NOMO-1 treated with DMSO at 0.1 percent for 48 hours (cell line): ENCODE results near the gene CPNE5.
A peak's percentile ranks its signal among the peaks of the same experiment; 100 is the strongest.

ENCODE experiments used
- DNase-seq: peaks from one replicate; lab custom pipeline; 2025; ENCODE audit not compliant: unreplicated experiment; lab: John Stamatoyannopoulos, UW

The CPNE5 gene

DNA sequence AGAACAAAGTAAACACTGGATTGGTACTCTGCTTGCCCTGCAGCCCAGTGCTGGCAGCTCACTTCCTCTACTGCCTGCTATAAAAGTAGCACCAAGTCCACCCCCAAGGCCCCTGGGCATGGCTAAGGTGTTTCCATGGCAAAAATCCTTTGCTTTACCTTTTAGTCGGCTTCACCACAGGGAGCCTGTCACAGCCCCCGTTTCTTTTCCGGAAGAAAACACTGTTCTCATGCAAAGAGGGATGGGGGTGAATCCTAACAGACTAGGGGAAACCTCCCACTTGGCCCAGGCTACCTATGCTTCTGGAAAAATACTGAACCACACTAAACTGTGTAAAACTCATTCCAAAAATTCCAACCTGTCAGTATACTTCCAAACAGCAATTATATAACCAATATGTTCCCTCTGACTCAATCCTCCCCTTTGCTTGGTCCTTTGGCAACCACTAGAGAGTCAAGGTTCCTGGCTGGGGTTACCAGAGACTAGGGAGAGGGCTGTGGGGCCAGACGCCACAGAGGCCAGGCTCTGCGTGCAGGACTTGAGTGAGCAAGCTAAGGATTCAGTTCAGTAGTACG is 19.2 kb upstream of the CPNE5 start:
- DNase-seq: no peak

DNA sequence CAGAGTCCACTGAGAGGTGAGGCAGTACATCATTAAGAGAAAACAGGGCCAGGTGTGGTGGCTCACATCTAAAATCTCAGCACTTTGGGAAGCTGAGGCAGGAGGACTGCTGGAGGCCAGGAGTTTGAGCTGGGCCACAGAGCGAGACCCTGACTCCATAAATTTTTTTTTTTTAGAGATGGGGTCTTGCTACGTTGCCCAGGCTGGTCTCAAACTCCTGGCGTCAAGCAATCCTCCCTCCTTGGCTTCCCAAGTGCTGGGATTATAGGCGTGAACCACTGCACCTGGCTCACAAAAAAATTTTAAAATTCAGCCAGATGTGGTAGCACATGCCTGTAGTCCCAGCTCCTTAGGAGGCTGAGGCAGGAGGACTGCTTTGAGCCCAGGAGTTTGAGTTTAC is 18.1 kb upstream of the CPNE5 start:
- DNase-seq: no peak

DNA sequence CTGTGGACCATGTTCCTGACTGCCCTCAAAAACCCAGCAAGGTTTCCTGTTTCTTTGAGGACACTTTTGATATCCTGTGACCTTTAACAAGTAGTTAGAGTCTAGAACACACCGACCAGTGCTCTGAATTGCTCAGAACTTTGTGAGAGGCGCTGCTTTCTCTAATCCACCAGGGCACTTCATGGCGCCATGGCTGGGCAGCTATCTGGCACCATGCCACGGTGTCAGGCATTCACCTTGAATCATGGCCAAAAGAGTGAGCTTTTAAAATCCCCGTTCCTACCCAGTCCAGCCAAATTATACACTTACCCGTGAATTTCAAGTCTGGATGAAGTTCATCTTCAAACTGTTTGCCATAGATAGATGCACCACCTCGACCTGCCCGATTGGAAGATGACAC is 17.0 kb upstream of the CPNE5 start:
- DNase-seq: no peak

DNA sequence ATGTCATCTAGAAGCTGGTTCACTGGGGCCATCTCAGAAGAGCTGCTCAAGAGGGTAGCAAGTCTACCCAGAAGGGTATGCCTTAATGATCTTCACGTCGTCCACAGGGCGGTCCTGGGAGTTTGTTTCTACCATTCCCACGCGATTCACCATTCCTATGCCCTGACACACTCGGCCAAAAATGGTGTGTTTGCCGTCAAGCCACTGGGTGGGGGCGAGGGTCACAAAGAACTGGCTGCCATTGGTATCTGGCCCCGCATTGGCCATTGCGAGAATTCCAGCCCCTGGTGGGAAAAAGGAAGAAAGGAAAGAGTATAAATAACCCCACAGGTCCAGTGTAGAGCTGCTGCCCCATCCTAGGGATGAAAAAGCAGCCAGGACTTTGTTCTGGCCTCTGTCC is 16.5 kb upstream of the CPNE5 start:
- no peak for DNase-seq

DNA sequence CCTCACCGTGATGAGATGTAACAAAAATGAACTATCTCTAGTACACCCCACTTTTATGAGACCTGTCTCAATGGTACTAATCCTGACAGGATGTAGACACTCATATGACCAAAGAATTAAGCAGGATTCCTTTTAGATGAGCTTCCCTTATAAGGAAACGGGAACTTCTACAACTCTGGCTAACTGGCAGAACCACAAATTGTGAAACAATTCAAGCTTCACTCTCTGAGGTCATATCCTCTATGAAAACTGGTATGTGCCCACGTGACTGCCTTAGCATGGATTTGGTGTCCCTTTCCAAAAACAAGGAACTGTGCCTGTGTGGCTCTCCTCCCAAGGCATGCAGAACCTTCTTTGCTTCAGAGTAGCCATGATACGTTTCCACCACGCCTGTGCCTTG is 14.1 kb upstream of the CPNE5 start:
- peak; percentile 93 for DNase-seq

DNA sequence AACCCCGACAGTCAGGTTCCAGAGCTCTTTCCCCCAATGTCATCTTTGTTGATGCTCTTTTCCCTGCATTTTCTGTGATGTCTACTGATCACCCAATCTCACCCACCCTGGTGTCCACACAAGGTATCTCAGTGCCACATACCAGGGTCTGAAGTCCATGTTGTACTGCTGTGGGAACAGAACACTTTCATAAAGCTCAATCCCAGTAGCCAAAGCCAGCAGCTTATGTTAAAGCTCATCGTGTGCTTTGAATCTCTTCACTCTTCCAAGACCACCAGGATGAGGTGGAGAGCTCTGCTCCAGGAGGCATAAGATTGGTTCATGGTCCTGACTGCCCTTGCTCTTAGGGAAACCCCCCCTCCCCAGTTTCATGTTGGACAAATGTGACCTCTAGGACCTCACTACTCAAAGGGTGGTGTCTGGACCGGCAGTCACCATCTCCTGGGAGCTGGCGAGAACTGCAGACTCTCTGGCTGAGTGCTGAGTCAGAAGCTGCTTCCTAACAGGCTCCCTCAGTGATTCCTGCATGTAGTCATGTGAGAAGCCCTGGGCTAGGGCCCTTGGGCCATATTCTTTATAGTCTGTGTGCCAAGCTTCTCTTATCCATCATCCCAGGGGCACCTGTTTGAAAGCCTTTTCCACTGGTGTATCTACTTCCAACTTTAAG is 13.4 kb upstream of the CPNE5 start:
- no peak for DNase-seq

DNA sequence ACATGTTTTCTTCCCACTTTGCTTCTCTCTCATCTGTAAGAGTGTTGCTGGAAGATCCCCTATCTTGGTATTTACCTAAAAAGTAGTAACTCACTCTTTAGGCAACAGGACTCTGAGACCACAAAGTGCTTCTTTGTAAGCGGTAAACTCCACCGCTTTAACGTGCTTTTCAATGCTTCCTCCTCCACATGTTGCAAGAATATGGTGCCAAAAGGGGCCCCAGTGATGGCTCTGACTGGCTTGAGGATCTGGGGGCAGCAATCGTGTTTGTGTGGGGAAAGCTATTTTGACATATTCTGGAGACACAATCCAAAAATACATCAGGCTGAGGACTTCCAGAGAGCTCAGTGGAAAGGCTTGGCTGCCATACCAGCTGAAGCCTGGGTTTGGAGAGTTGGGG is 12.4 kb upstream of the CPNE5 start:
- peak; percentile 80 for DNase-seq

DNA sequence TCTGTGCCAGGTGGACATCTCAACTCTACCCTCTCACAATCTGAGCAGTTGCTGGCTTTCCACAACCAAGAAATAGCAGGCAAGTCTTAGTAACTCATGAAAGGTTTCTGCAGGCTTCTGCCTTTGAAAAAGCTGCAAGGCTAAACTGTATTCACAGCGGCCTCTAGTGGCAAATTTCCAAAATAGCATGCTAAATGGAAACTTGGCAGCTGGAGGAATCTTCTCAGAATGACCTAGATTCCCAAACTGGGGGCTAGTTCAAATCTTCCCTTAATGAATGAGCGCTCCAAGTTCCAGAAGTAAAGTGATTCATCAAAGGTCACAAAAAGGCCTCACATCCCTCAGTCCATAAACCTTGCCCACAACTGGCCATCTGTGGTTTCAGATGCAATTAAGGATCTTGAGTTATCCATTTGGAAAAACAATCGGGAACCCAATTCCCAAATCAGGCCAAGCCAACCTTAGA is 11.9 kb upstream of the CPNE5 start:
- peak; percentile 52 for DNase-seq

DNA sequence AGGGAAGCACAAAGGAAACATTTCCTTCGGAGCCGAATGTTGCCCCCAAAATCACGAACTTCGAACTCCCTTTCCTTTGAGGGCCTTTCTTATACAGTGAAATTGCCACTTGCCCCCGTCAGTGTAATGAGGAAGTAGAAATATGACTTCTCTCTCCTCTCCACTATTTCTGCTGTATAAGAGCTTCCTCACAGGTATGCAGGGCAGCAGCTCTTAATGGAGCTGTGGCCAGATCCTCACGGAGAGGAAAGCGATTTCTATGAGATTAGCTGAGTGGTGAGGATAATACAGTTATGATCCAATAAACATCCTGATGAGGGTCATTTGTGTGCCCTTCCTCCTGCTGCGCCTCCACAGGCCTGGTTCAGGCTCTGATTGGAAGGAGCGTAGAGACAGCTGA is 10.8 kb upstream of the CPNE5 start:
- peak; percentile 49 for DNase-seq

DNA sequence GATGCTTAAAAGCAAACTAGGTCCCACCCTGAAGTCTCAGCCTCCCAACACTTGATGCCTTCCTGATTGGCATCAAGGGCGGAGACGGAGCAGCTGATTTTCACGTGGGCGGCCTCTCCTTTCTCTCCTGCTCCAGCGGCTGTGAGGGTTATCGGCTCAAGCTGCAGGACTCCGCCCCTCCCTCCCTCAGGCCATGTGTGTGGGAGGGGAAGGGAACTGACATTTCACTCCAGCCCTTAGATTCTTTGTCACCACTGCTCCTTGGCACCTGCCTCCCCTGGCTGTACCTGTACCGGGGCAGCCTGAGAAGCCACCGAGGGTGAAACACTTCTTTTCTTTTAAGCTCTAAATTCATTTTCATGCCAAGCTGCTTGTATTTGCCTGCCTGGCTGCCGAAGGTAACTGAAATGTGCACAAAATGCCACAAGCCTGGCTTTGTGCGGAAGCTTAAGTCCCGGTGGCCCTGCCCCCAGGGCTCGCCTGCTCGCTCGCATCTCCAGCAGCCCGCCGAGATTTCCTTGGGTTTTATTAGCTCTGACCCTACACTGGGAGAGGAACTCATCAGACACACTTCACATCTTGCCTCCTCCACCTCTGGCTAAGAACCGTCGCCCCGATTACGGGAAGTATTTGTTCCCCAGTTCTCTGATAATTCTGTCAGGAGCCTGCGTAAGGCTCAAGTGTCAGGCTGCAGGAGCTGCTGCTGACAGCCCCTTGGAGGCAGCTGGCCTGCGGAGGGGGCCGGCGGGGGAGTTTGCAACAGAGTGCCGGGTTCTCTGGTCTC is 9.6 kb upstream of the CPNE5 start:
- DNase-seq: no peak

DNA sequence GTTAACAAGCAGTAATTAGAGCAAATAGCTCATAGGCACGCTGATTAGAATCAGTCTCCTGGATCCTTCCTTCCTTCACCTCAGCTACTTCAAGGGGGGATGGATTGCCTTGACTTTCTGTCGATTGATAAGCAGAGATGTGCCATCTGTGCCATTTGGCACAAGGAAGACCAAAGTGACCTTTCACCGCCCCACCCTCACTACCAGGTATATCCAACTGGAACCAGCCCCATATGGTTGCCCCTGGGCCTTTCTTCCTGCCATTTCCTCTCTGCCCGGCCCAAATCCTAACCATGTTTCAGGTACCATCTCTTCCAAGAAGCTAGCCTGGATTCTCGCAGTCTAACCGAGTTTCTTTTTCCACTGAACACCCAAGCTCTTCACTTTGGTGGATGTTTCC is 8.7 kb upstream of the CPNE5 start:
- DNase-seq: no peak

DNA sequence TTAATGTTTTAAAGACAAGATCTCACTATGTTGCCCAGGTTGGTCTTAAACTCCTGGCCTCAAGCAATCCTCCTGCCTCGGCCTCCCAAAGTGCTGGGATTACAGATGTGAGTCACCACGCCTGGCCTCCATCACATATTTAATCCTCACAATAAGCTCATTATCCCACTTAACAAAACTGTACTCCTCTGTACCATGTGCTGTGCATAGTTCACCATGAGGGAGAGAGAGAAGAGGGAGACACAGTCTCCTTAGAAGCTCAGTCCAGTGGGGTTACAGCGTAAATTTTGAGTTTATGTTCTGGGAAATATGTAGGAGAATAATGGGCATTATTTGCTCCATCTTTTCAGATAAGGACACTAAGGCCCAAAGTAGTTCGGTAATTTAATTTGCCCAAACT is 7.9 kb upstream of the CPNE5 start:
- no peak for DNase-seq

DNA sequence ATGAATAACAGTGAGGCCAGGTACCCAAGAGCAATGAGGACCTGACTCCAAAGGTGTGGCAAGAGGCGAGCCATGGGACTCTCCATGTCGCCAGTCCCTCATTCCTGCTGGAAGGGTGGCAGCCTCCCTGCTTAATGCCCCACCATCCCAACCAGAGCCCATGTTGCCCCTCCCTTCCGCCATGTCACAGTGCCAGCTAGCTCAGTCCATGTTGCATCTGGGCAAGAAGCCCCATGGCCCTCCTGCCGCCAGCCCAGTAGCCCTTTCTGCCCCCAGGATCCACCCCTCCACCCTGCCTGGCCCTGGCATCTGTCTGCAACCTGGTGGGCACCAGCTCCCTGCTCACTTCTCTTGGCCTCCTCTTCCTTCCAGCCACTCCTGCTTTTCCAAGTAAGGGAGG is 6.0 kb upstream of the CPNE5 start:
- DNase-seq: no peak

DNA sequence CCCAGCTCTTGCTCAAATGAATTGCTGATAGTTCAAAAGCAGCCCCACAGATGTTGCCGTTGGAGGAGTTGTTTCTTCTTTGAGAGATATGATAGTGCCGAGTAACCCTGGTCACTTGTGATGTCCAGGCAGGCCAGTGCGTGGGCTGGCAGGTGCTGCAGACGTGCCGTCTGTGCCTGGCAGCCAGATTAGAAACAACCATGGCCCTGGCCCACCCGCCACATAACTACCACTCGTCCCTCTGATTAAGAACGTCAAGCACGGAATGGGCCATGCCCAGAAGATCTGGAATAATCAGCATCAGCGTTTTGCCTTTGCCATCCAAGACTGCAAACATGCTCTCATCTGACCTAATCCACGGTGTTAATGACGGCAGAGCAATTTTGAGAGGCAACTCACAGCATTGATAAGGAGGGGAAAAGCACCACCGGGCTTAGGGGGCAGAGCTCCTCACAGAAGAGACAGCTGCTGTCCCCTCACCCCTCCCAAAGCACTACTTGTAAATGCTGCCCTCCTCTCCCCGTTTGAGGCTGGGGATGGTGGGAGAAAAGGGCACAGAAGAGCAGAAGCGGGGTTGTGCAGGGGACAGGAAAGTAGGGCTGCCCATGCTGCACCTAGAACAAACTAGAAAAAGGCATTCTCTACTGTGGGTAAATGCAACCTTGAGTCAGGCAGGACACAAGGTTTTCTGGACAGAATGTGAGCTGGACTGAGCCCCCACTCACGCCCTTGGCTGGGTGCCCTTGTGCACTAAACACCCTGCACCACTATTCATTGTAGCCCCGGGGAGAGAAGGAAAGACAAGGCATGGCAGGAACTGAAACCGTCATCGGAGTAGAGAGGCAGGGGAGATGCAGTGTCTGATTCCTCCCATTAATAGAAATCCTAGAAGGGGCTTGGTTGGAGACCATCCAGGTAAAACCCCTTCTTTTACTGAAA is 5.3 kb upstream of the CPNE5 start:
- DNase-seq: no peak

DNA sequence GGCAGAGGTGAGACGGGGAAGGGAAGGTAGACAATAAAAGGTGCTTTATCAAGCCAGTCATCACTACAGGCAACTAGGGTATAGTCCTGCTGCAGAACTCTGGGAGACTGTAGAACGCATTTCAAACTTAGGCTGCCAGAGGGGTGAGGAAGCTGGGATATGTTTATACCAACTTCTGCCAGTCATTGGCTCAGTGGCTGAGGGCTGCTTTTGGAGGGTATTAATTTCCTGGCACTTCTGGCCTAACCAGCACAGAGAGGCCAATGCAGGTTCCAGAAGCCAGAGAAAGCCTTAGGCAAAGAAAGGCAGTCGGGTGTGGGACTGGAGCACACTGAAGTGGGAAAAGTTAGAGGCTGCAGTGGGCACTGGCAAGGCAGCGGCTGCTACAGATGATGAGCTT is 3.9 kb upstream of the CPNE5 start:
- DNase-seq: no peak

DNA sequence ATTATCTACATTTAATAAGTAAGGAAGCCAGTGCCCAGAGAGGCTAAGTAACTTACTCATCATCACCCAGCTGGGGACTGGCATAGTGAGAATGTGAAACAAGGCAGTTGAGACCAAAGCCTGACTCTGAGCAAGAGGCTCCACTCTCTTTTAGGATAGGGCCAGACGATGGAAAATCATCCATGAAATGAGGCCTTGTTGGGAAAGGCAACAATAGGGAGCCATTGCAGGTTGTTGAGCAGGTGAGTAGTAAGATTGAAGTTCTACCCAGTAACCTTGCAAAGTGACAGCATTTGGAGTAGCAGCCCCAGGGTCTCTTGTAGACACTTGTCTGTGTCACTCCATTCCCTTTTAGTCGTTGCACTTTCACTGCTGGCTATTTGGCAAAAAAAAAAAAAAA is 2.5 kb upstream of the CPNE5 start:
- DNase-seq: no peak

DNA sequence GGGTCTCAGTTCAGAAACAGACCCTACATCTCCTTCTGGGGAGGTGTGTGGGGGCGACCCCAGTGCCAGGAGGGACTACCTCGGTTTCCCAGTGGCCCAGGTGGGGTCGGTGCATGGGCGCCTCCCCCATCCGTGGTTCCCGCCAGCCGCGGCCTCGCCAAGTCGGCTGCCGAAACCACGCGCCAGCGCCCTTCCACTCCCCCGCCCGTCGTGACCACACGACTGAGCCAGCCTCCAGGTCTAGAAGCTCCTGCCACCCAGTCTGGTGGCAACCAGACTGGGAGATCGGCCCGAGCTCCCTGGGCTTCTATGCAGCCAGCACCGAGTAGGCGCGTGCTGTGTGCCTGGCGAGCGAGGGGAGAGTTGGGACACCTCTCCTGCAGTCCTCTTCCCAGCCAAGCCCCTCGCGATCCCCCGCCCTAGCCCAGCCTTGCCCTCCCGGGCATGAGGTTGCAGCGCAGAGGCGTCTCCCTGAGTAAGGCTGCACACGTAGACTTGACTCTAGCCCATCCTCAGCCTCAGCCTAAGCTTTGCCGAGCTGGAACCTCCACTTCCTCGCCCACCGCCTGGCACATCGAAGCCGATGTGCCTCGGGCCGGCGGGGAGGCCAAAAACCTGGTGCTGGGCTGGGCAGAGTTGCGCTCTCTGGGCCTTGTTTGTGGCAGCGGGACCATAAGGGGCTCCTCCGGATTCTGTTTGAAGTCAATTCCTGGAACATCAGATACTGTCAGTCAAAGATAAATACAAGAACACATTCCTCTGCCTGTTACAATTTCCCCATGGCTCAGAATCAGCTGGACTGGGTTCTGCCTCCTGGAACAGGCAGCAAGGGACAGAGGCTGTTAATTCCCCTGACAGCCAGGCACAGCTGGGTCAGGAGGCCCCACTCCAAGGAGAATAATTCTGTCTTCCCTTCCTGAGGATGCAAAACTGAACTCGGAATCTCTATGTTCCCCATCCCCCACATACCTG is 1.5 kb upstream of the CPNE5 start:
- no peak for DNase-seq

DNA sequence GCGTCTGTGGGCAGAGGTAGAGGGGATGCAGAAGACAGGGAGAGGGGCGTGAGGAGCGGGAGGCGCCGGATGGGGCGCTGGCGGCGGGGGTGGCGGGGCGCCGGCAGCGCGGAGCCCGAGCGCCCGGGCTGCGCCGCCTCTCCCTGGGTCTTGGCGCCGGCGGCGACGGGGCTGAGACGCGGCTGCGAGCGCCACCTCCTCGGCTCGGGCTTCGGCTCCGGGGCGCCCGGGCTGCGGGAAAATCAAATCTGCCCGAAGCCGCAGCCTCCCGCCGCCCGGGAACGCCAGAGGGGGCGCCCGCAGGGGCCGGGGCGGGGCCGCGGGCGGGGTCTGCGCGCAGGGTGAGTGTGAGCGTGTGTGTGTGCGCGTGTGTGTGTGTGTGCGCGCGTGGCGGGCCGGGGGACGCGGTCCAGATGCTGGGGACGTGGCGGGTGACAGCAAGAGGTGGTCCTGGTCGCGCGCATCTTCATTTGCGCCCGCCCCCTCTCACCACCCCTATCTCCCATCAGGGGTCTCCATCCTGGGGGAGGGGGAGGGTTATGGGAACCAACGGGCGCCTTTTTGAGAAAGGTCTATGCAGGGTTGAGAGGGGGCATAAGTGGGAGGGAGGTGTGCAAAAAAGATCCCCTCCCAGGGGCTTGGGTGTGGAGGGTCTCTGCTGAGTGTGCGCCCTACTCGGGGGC is 646 bp upstream of the CPNE5 start:
- peak; percentile 23 for DNase-seq

DNA sequence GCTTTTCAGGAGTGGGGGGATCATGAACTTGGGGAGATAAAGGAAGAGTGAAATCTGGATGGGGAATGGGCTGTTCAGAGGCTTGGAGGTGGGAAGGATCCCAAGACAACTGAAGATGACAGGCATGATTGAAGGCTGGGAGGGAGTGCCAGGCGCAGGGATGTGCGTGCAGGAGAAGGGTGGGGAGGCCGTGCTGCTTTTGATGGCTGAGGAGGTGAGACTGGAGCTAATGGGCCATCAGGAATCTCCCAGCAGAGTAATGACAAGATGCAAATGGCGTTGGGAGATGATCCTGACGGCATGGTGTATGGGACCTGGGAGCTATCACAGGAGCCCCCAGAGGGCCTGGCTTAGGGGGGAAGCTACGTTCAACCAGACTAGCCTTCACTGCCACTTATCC is 1.6 kb downstream of the CPNE5 start:
- no peak for DNase-seq

DNA sequence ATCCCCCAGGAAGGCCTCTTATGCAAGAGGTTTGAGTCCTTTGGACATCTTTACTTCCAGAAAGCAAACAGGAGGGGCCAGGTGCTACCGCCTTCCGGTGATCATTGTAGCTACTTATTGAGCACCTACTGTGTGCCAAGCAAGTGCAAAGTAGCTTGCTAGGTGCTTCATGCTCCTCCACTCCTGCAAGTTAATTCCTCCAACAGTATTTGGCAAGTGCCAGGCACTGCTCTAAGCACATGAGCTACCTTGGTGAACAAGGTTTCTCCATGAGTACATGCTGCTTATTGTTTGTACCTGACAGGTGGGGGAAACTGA is 2.3 kb downstream of the CPNE5 start:
- no peak for DNase-seq
